Transverse colon (tissue), 4 donors: ENCODE results near the gene DCST1. TPM values are rescaled to one million over a fixed set of nuclear protein-coding genes. Genes with fewer than 3 reads are reported as not detected.
A peak's percentile ranks its signal among the peaks of the same experiment; 100 is the strongest.

Source experiments
- DNase-seq: peaks from one replicate; pipeline ENCODE4 v3.0.0-alpha.2; 2019
- H3K27ac ChIP-seq, 4 donors: fragments of 200-600 bp; sonication (generic); 2 replicates each; pipeline ENCODE4 v1.5.1; 2016 to 2018; ENCODE audit warnings: inconsistent platforms in 4 of 4
- H3K27me3 ChIP-seq: fragments of 200-600 bp; sonication (generic); 2 replicates; pipeline ENCODE4 v1.5.1; 2017; ENCODE audit warnings: inconsistent platforms
- H3K36me3 ChIP-seq, 4 donors: fragments of 200-600 bp; sonication (generic); 2 replicates each; pipeline ENCODE4 v1.5.1; 2017 to 2019; ENCODE audit warnings: inconsistent platforms in 4 of 4
- H3K4me1 ChIP-seq, 4 donors: fragments of 200-600 bp; sonication (generic); 2 replicates each; pipeline ENCODE4 v1.5.1; 2017 to 2020; ENCODE audit warnings: inconsistent platforms in 4 of 4
- H3K4me3 ChIP-seq, 4 donors: fragments of 200-600 bp; sonication (generic); 1 replicate in 1 of 4; 2 replicates in 3 of 4; pipeline versions ENCODE4 v1.5.1 to v1.6.1; 2017 to 2019; ENCODE audit warnings: inconsistent platforms in 4 of 4
- H3K9me3 ChIP-seq, 2 donors: fragments of 200-600 bp; sonication (generic); 2 replicates each; pipeline ENCODE4 v1.5.1; 2017 to 2019; ENCODE audit warnings: inconsistent platforms in 2 of 2
- CTCF ChIP-seq, 5 experiments: fragments of 200-600 bp in 3 of 5; fragments of 450-650 bp in 2 of 5; sonication (generic) in 3 of 5; IDR thresholded peaks; 1 replicate in 2 of 5; 2 replicates in 3 of 5; pipeline ENCODE4 v1.5.1; 2016 to 2017; ENCODE audit warnings: antibody characterized with exemption in 5 of 5, inconsistent platforms in 3 of 5, mild to moderate bottlenecking in 2 of 5, moderate library complexity in 1 of 5
- EP300 ChIP-seq: sonication (generic); formaldehyde crosslinking; IDR thresholded peaks from one replicate; pipeline ENCODE4 v1.6.1; 2017; ENCODE audit warnings: antibody characterized with exemption, low read depth
- POLR2A ChIP-seq: fragments of 450-650 bp; IDR thresholded peaks from one replicate; pipeline ENCODE4 v1.6.1; 2016; ENCODE audit warnings: antibody characterized with exemption, mild to moderate bottlenecking, moderate library complexity
- POLR2AphosphoS5 ChIP-seq, 3 donors: sonication (generic); formaldehyde crosslinking; IDR thresholded peaks; one replicate each; pipeline ENCODE4 v1.6.1; 2016; ENCODE audit warnings: antibody characterized with exemption in 3 of 3
- WGBS, 2 donors: methylation state at CpG; one replicate each; pipeline ENCODE4 v1.1.5; 2018; ENCODE audit warnings: low coverage in 1 of 2; 5-methylcytosine and 5-hydroxymethylcytosine counted together
- in situ Hi-C, 4 donors: fragments of 200-750 bp; cut with MboI; loops; one replicate each; pipeline versions ENCODE4 v1.15.0 to v1.15.1; 2017; ENCODE audit warnings: low sequenced_read_pairs in 3 of 4, low pct_ligation_motif_present in 1 of 4, low pct_unique_long_range_greater_than_20kb in 1 of 4
- intact Hi-C: fragments of 100-400 bp; cut with DNase I; formaldehyde crosslinking; loops from one replicate; pipeline ENCODE4 v1.15.1; 2023; ENCODE audit warnings: low total_unique reads
- total RNA-seq, 4 donors: library from RNA; depleted of rRNA; stranded (reverse); fragments of >200 nt; gene quantifications; one replicate each; pipeline ENCODE4 v1.1.0, GENCODE V29; 2016

The DCST1 gene
- total RNA-seq, 4 donors from 2014 or later = 0.32 to 0.41 TPM; not detected in 2

GRCh38 chr1:155077346-155077745 is 43.7 kb downstream of the DCST1 start:
- in situ Hi-C loops = no loop called here
- TF ChIP-seq POLR2A (no peak), EP300 (no peak)
- WGBS, 2 donors = 93 to 100% methylated on average over 1 to 3 of the region's 3 CpGs

GRCh38 chr1:155077758-155078445 is 44.3 kb downstream of the DCST1 start:
- no peaks in the 10 kb centered on the region for H3K9me3 ChIP-seq
- no peak overlapping the region for H3K27ac ChIP-seq
- in situ Hi-C loops = no loop called here
- intact Hi-C loops = no loop called here
- H3K27me3 ChIP-seq = peaks cover 41% of the 10 kb centered on the region
- no peaks in the 10 kb centered on the region for H3K36me3 ChIP-seq
- peak; percentile 36 for DNase-seq
- H3K4me3 ChIP-seq = peak overlapping the region in 1 of 4 donors; percentile 56
- TF ChIP-seq CTCF (IDR thresholded peaks at IDR 0.05) = no peak
- no peak for TF ChIP-seq POLR2AphosphoS5 (IDR thresholded peaks at IDR 0.05)
- TF ChIP-seq POLR2A = no peak
- no peak for TF ChIP-seq EP300
- H3K4me1 ChIP-seq = peaks cover 36 to 50% (median 41%) of the 10 kb centered on the region in 4 donors
- WGBS, 2 donors = 54% methylated on average over 4 of the region's 4 CpGs; no CpG with 5 or more reads in 1 of the 2 donors

More at GRCh38 chr1:155077346-155077745, 43.7 kb downstream of the DCST1 start:
- intact Hi-C loops = no loop called here
- Histone ChIP-seq H3K4me3 (no peak overlapping the region), H3K4me1 (peaks cover 31 to 44% (median 36%) of the 10 kb centered on the region in 4 donors), H3K27me3 (peaks cover 36% of the 10 kb centered on the region), H3K27ac (no peak overlapping the region), H3K36me3 (no peaks in the 10 kb centered on the region), H3K9me3 (no peaks in the 10 kb centered on the region)
- no peak for DNase-seq

GRCh38 chr1:155078469-155079209 is 45.0 kb downstream of the DCST1 start, which contains the start of gene EFNA3:
Gene EFNA3 (plus strand): TSS chr1:155078837. CDS start chr1:155078942, 105 bp downstream.
- peak within 1 kb of the TSS; percentile 25 to 56 (median 46) for H3K4me3 ChIP-seq
- WGBS, 2 donors = 0 to 1% methylated on average over 1 to 41 of the region's 59 CpGs
- TF ChIP-seq POLR2AphosphoS5 (IDR thresholded peaks at IDR 0.05) (no peak), POLR2A (peak; percentile 19), EP300 (no peak), CTCF (IDR thresholded peaks at IDR 0.05) (no peak)
- no peaks in the 10 kb centered on the region for H3K9me3 ChIP-seq
- DNase-seq = peak; percentile 88
- intact Hi-C loops = no loop called here
- H3K27ac ChIP-seq = peak within 1 kb of the TSS in 3 of 4 donors; percentile 15 to 43 (median 35)
- in situ Hi-C loops = no loop called here
- H3K27me3 ChIP-seq = peaks cover 49% of the 10 kb centered on the region
- no peaks in the 10 kb centered on the region for H3K36me3 ChIP-seq
- H3K4me1 ChIP-seq = peaks cover 37 to 57% (median 48%) of the 10 kb centered on the region in 4 donors

GRCh38 chr1:155079210-155079486 is 45.5 kb downstream of the DCST1 start:
- in situ Hi-C loops = no loop called here
- Histone ChIP-seq H3K27me3 (peaks cover 54% of the 10 kb centered on the region), H3K36me3 (no peaks in the 10 kb centered on the region), H3K27ac (peak overlapping the region in 3 of 4 donors; percentile 15 to 43 (median 35)), H3K4me3 (peak overlapping the region; percentile 25 to 56 (median 46)), H3K4me1 (peaks cover 42 to 62% (median 53%) of the 10 kb centered on the region in 4 donors), H3K9me3 (no peaks in the 10 kb centered on the region)
- WGBS, 2 donors = 1% methylated on average over 9 of the region's 10 CpGs; no CpG with 5 or more reads in 1 of the 2 donors
- TF ChIP-seq CTCF (IDR thresholded peaks at IDR 0.05) (no peak), POLR2AphosphoS5 (IDR thresholded peaks at IDR 0.05) (no peak), POLR2A (no peak), EP300 (no peak)
- no peak for DNase-seq
- intact Hi-C loops = no loop called here
